GM12878 (cell line): ENCODE data around the gene CALY. TPM values are rescaled to one million over a fixed set of nuclear protein-coding genes. Genes with fewer than 3 reads are reported as not detected.
A peak's percentile ranks its signal among the peaks of the same experiment; 100 is the strongest.

ENCODE experiments used
- ATAC-seq: fragments of 200-7000 bp; cut with Tn5 transposase; 3 replicates; pipeline ENCODE4 v1.9.1; 2020; ENCODE audit warnings: mild to moderate bottlenecking, moderate library complexity
- BruUV-seq: library from RNA; stranded (reverse); fragments of 400-500 nt; replicated peaks from 2 replicates; lab custom pipeline; 2021; lab: Mats Ljungman, UMichigan
- CTCF ChIA-PET: fragments of 300-600 bp; sonication (Branson Sonifier 250); formaldehyde crosslinking; extraction: SDS; loops from one replicate; lab custom pipeline; 2021; ENCODE audit warnings: inconsistent platforms; lab: Yijun Ruan, JAX
- POLR2A ChIA-PET: fragments of 350-600 bp; formaldehyde crosslinking; extraction: SDS; loops from one replicate; lab custom pipeline; 2021; ENCODE audit warnings: inconsistent platforms; lab: Charles Lee
- RAD21 ChIA-PET: fragments of 300-600 bp; sonication (Branson Sonifier 250); formaldehyde crosslinking; loops from one replicate; lab custom pipeline; 2023; ENCODE audit warnings: antibody characterized with exemption; ENCODE audit not compliant: unreplicated experiment; lab: Charles Lee
- SMC1A ChIA-PET: fragments of 300-600 bp; sonication (Branson Sonifier 250); formaldehyde crosslinking; loops from one replicate; lab custom pipeline; 2023; ENCODE audit not compliant: unreplicated experiment, uncharacterized antibody; lab: Charles Lee
- DNase-seq: peaks from one replicate; pipeline ENCODE4 v3.0.0-alpha.2; 2011; ENCODE audit warnings: low read depth, low spot score
- FAIRE-seq: peaks from 3 replicates; lab custom pipeline; 2011; peaks lifted over from hg19 to GRCh38; lab: Jason Lieb, UNC
- H2AFZ ChIP-seq: 2 replicates; pipeline ENCODE4 v1.6.0; 2011; ENCODE audit warnings: low read depth, low read length, control low read depth; ENCODE audit not compliant: control insufficient read depth
- H3K27ac ChIP-seq: 2 replicates; pipeline ENCODE4 v1.5.1; 2011; ENCODE audit warnings: control low read depth; ENCODE audit not compliant: control insufficient read depth, insufficient read depth
- H3K27me3 ChIP-seq, 2 experiments: replicated peaks in 1 of 2; 2 replicates each; pipeline versions ENCODE4 v1.6.0 to v1.6.1; 2011; ENCODE audit warnings: low read length in 1 of 2; ENCODE audit not compliant: control insufficient read depth in 2 of 2, insufficient read depth in 2 of 2
- H3K36me3 ChIP-seq, 2 experiments: 2 replicates each; pipeline ENCODE4 v1.5.1; 2011; ENCODE audit warnings: low read length in 1 of 2; ENCODE audit not compliant: control insufficient read depth in 2 of 2, insufficient read depth in 2 of 2
- H3K4me1 ChIP-seq: 2 replicates; pipeline ENCODE4 v1.6.1; 2011; ENCODE audit warnings: mild to moderate bottlenecking, low read length, moderate library complexity, mixed read lengths; ENCODE audit not compliant: control insufficient read depth, insufficient read depth
- H3K4me2 ChIP-seq: 2 replicates; pipeline ENCODE4 v1.6.0; 2011; ENCODE audit warnings: control low read depth; ENCODE audit not compliant: control insufficient read depth, insufficient read depth
- H3K4me3 ChIP-seq: fragments of 200-600 bp; sonication (generic); 2 replicates; pipeline ENCODE4 v1.5.1; 2016
- H3K79me2 ChIP-seq: 2 replicates; pipeline ENCODE4 v1.6.0; 2011; ENCODE audit warnings: low read length; ENCODE audit not compliant: control insufficient read depth, insufficient read depth
- H3K9ac ChIP-seq: 2 replicates; pipeline ENCODE4 v1.8.0; 2011; ENCODE audit warnings: low read length, control low read depth, mixed read lengths; ENCODE audit not compliant: control insufficient read depth, insufficient read depth
- H3K9me3 ChIP-seq: replicated peaks from 3 replicates; pipeline ENCODE4 v1.5.1; 2011; ENCODE audit warnings: mild to moderate bottlenecking, low read length; ENCODE audit not compliant: control insufficient read depth, insufficient read depth
- H4K20me1 ChIP-seq: 2 replicates; pipeline ENCODE4 v1.6.0; 2011; ENCODE audit not compliant: control insufficient read depth, insufficient read depth
- BCLAF1 ChIP-seq: fragments of 450-650 bp; IDR thresholded peaks from 2 replicates; pipeline ENCODE4 v1.6.1; 2017; ENCODE audit warnings: antibody characterized with exemption, mild to moderate bottlenecking, moderate library complexity
- BHLHE40 ChIP-seq, 2 experiments: fragments of 450-650 bp in 1 of 2; IDR thresholded peaks; 2 replicates each; pipeline ENCODE4 v1.6.1; 2011 to 2017; ENCODE audit warnings: low read depth in 2 of 2, borderline replicate concordance in 1 of 2, improper control_type of control experiment in 1 of 2, low read length in 1 of 2, mild to moderate bottlenecking in 1 of 2
- EP300 ChIP-seq, 2 experiments: fragments of 150-350 bp in 1 of 2; IDR thresholded peaks; 2 replicates each; pipeline ENCODE4 v1.6.1; 2011 to 2012; ENCODE audit warnings: low read depth in 2 of 2, low read length in 2 of 2, borderline replicate concordance in 1 of 2, improper control_type of control experiment in 1 of 2, inconsistent platforms in 1 of 2; ENCODE audit not compliant: control insufficient read depth in 1 of 2
- EZH2 ChIP-seq: IDR thresholded peaks from 2 replicates; pipeline ENCODE4 v1.6.1; 2012; ENCODE audit warnings: low read depth, mild to moderate bottlenecking, control low read depth, inconsistent platforms, low read length, borderline replicate concordance; ENCODE audit not compliant: control insufficient read depth
- GATAD2B ChIP-seq: fragments of 450-650 bp; conservative IDR thresholded peaks from 2 replicates; pipeline ENCODE4 v1.6.1; 2017; ENCODE audit warnings: low read depth, mild to moderate bottlenecking, moderate library complexity
- HDAC6 ChIP-seq: fragments of 200-600 bp; sonication (generic); IDR thresholded peaks from one replicate; pipeline ENCODE4 v1.8.0; 2017; ENCODE audit warnings: antibody characterized with exemption; ENCODE audit not compliant: unreplicated experiment
- NR2C2 ChIP-seq: IDR thresholded peaks from 2 replicates; pipeline ENCODE4 v1.6.1; 2011; ENCODE audit warnings: borderline replicate concordance, low read depth; ENCODE audit not compliant: control insufficient read depth, insufficient read length
- POLR2AphosphoS5 ChIP-seq: IDR thresholded peaks from 2 replicates; pipeline ENCODE4 v1.6.1; 2011; ENCODE audit warnings: mild to moderate bottlenecking, low read length, inconsistent platforms
- RB1 ChIP-seq: fragments of 450-650 bp; formaldehyde crosslinking; IDR thresholded peaks from 2 replicates; pipeline ENCODE4 v1.6.1; 2017; ENCODE audit warnings: mild to moderate bottlenecking, borderline replicate concordance
- RBBP5 ChIP-seq: fragments of 200-600 bp; sonication (generic); conservative IDR thresholded peaks from 2 replicates; pipeline ENCODE4 v1.6.1; 2016
- SIN3A ChIP-seq: IDR thresholded peaks from 2 replicates; pipeline ENCODE4 v1.6.1; 2012; ENCODE audit warnings: low read depth, low read length, improper control_type of control experiment
- SP1 ChIP-seq: IDR thresholded peaks from one replicate; pipeline ENCODE4 v1.6.1; 2011; ENCODE audit warnings: low read depth, low read length
- TCF12 ChIP-seq: IDR thresholded peaks from 2 replicates; pipeline ENCODE4 v1.6.1; 2011; ENCODE audit warnings: low read depth, mild to moderate bottlenecking, low read length
- TCF3 ChIP-seq: IDR thresholded peaks from 2 replicates; pipeline ENCODE4 v1.6.1; 2012; ENCODE audit warnings: low read depth, mild to moderate bottlenecking, low read length, borderline replicate concordance; ENCODE audit not compliant: insufficient read depth
- ZBTB11 ChIP-seq: fragments of 450-650 bp; formaldehyde crosslinking; IDR thresholded peaks from 2 replicates; pipeline ENCODE4 v1.5.0; 2022; ENCODE audit warnings: mild to moderate bottlenecking, missing genetic modification characterization
- ZNF622 ChIP-seq: fragments of 450-650 bp; IDR thresholded peaks from 2 replicates; pipeline ENCODE4 v1.6.1; 2017; ENCODE audit warnings: mild to moderate bottlenecking, inconsistent platforms
- WGBS: methylation state at CpG from one replicate; pipeline ENCODE4 v1.1.6; 2016; ENCODE audit warnings: low lambda C conversion rate; ENCODE audit not compliant: insufficient replicate concordance, insufficient coverage; ENCODE audit errors: missing lambda C conversion rate; 5-methylcytosine and 5-hydroxymethylcytosine counted together
- in situ Hi-C: fragments of 300-500 bp; cut with MboI; formaldehyde crosslinking; loops from 9 replicates; pipeline ENCODE4 v1.14.3; 2018; ENCODE audit warnings: mixed read lengths
- intact Hi-C: fragments of 100-400 bp; cut with micrococcal nuclease; formaldehyde crosslinking; loops from one replicate; pipeline ENCODE4 v1.14.2; 2022; ENCODE audit not compliant: unreplicated experiment
- polyA plus RNA-seq, 11 experiments: library from polyadenylated mRNA; depleted of rRNA in 4 of 11; unstranded in 6 of 11; stranded (reverse) in 5 of 11; fragments of >200 nt; fragmentation: Nextera tagmentation in 4 of 11; fragmentation: Illumina TruSeq in 1 of 11; extraction: Ambion mirVana in 4 of 11; extraction: Trizol in 1 of 11; gene quantifications; 1 replicate in 1 of 11; 2 replicates in 10 of 11; pipeline versions ENCODE4 v1.2.1 to v1.2.3, GENCODE V29; 2011 to 2016; ENCODE audit warnings: inconsistent platforms in 2 of 11, missing spikeins in 2 of 11, low read depth in 1 of 11
- total RNA-seq, 4 experiments: library from RNA; depleted of rRNA in 3 of 4; stranded (reverse); fragments of >200 nt in 3 of 4; fragmentation: Illumina TruSeq in 1 of 4; extraction: Trizol in 1 of 4; gene quantifications; 2 replicates each; pipeline versions ENCODE4 v1.2.1 to v1.2.3, GENCODE V29; 2013 to 2021

The CALY gene
- total and polyA plus RNA-seq, 10 of the 15 experiments (the other 5 are each of a cell fraction or from before 2014, with no cell fraction given) = 0.07 TPM; not detected in 9

- H2AFZ ChIP-seq = peak within 1 kb of the TSS; percentile 79
- H3K27me3 ChIP-seq = no peaks in the 10 kb centered on the region
- ATAC-seq (peak; percentile 83), DNase-seq (no peak), FAIRE-seq (no peak)
- ChIA-PET CTCF (interaction anchor here (0.8 to 2.9 kb wide), 9 partner anchors 10 to 189 kb away, joined by 3 to 15 read pairs (median 5); partner anchors contain the start of gene ADAM8), SMC1A (interaction anchor here (0.9 to 1.7 kb wide), 2 partner anchors 47 to 165 kb away, joined by 3 to 7 read pairs; no protein-coding TSS in a partner anchor), RAD21 (interaction anchor here (1.1 to 1.3 kb wide), 2 partner anchors 34 to 79 kb away, joined by 3 to 4 read pairs; no protein-coding TSS in a partner anchor), POLR2A (no interaction called here)
- intact Hi-C loops = loop anchor here (2.0 to 5.0 kb wide), 2 partner anchors 34 to 84 kb away; partner anchors contain the start of gene MTG1
- H3K79me2 ChIP-seq = peaks cover 37% of the 10 kb centered on the region
- H3K27ac ChIP-seq = peak within 1 kb of the TSS; percentile 95
- peaks cover 0 to 8% of the 10 kb centered on the region in 2 experiments; a peak in 3 of 4 replicates for H3K36me3 ChIP-seq
- H3K4me1 ChIP-seq = peaks cover 19% of the 10 kb centered on the region
- peak within 1 kb of the TSS; percentile 97 for H3K4me2 ChIP-seq
- BruUV-seq = TSS peak; percentile 62
- peak within 1 kb of the TSS; percentile 94 for H3K9ac ChIP-seq
- in situ Hi-C loops = loop anchor here (5.0 kb wide), 1 partner anchor 166 kb away; no protein-coding TSS in a partner anchor
- 2% methylated on average over 41 of the region's 89 CpGs for WGBS
- no peaks in the 10 kb centered on the region for H3K9me3 ChIP-seq
- H3K4me3 ChIP-seq = peak within 1 kb of the TSS; percentile 95
- no peaks in the 10 kb centered on the region; the same call in 1 of the 2 replicates for H4K20me1 ChIP-seq
- TF ChIP-seq POLR2AphosphoS5 (peak; percentile 43; the same call in 1 of the 2 replicates), RBBP5 (no peak), NR2C2 (no peak), ZNF622 (no peak), SIN3A (peak; percentile 48; the same call in 1 of the 2 replicates), BHLHE40 (IDR thresholded peaks at IDR 0.05; ENCODE audit: borderline replicate concordance in 1 of 2, low read depth in 2 of 2, low read length in 1 of 2) (peak in 1 of 2 experiments; percentile 73; a peak in 2 of 4 replicates), ZBTB11 (peak; percentile 36; the same call in 1 of the 2 replicates), RB1 (peak; percentile 83; the same call in 1 of the 2 replicates), BCLAF1 (no peak), TCF12 (0 out of 2 replicates have a peak, but pooled peaks have one; percentile 52), GATAD2B (peak; percentile 92), TCF3 (0 out of 2 replicates have a peak, but pooled peaks have one; percentile 46), HDAC6 (no peak), EP300 (IDR thresholded peaks at IDR 0.05; ENCODE audit: borderline replicate concordance in 1 of 2, control insufficient read depth in 1 of 2, low read depth in 2 of 2, low read length in 2 of 2) (0 out of 4 replicates have a peak, but pooled peaks of 1 of the 2 experiments have one; percentile 27), EZH2 (no peak), SP1 (peak; percentile 51)
Observed at GRCh38 chr10:133308421-133309099, 28.1 kb downstream of the CALY start, which contains the start of the genes TUBGCP2 and ZNF511. Gene TUBGCP2 (minus strand): TSS chr10:133308872. CDS start chr10:133302941, 5,931 bp downstream. Gene ZNF511 (plus strand): TSS chr10:133308914. CDS start chr10:133308944, 30 bp downstream.
